Gastroesophageal sphincter (tissue), 2 donors: ENCODE data around the gene HTRA3.

Experiments
- POLR2A ChIP-seq, 2 donors: fragments of 450-650 bp; IDR thresholded peaks; one replicate each; pipeline ENCODE4 v1.6.1; 2017; ENCODE audit warnings: antibody characterized with exemption in 2 of 2, mild to moderate bottlenecking in 2 of 2, moderate library complexity in 1 of 2
- POLR2AphosphoS5 ChIP-seq: sonication (generic); formaldehyde crosslinking; IDR thresholded peaks from one replicate; pipeline ENCODE4 v1.6.1; 2017; ENCODE audit warnings: antibody characterized with exemption

- TF ChIP-seq POLR2A (IDR thresholded peaks at IDR 0.05) = no peak
- TF ChIP-seq POLR2AphosphoS5 = no peak
These were observed 41.8 kb downstream of the HTRA3 start for GRCh38 chr4:8311101-8312068.
